AG09309 (cell line): ENCODE measurements around the gene MYBBP1A.

Experiments used
- DNase-seq: peaks from one replicate; pipeline ENCODE4 v3.0.0-alpha.2; 2010; ENCODE audit warnings: low read depth
- H3K4me3 ChIP-seq: 2 replicates; pipeline ENCODE4 v1.5.1; 2011; ENCODE audit warnings: mild to moderate bottlenecking, low read depth, low read length, moderate library complexity; ENCODE audit not compliant: control insufficient read depth
- CTCF ChIP-seq: IDR thresholded peaks from 2 replicates; pipeline ENCODE4 v1.5.1; 2011; ENCODE audit warnings: mild to moderate bottlenecking, low read depth, low read length, inconsistent platforms; ENCODE audit not compliant: insufficient read depth, control insufficient read depth; ENCODE audit errors: missing control alignments

MYBBP1A gene

DNA sequence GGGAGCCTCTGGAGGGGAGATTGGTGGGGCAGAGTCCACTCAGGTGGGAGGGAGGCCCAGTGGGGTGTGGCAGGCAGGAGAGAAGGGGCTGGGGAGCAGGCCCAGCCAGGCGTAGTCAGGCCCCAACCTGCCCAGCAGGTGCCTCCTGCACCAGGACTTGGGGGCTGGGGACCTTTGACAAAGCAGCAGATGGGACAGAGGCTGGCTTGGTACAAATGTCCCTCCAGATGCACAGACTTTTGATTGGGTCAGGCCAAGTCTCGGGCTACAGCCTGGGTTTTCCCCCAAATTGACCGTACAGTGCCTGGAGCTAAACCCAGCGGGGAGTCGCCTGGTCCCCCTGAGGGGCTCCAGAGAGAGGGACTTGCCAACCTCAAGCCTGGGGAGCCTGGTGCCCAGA is 4.8 kb upstream of the MYBBP1A start:
- no peak for TF ChIP-seq CTCF
- no peak overlapping the region for H3K4me3 ChIP-seq
- no peak for DNase-seq

DNA sequence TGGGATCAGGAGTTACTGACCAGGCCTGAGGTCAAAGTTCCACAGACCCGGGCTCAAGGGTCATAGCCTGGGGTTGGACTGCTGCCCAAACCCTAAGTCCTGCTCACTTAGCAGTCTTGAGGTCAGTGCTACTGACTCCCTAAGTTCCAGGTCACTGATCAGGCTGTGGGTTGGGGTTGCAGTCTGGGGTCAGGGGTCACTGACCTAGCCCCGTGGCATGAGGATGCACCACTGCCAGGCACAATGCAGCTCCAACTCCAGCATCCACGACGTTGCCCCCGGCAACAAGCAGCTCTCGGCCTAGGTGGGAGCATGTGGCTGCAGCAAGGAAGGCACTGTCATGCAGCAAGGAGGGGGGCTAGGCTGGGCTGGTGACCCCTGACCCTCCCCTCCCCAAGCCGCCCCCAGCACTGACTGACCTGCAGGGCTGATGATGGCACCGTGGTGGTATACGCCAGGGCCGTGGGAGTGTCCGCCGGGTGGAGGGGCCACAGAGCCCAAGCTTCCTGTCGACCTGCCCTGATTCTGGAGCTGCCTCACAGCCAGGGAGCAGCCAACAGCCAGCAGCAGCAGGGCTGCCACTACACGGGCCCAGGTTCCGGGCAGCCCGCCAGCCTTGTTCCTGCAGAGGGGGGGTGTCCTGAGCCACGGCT is 4.1 kb upstream of the MYBBP1A start:
- H3K4me3 ChIP-seq = no peak overlapping the region
- DNase-seq = no peak
- no peak for TF ChIP-seq CTCF

DNA sequence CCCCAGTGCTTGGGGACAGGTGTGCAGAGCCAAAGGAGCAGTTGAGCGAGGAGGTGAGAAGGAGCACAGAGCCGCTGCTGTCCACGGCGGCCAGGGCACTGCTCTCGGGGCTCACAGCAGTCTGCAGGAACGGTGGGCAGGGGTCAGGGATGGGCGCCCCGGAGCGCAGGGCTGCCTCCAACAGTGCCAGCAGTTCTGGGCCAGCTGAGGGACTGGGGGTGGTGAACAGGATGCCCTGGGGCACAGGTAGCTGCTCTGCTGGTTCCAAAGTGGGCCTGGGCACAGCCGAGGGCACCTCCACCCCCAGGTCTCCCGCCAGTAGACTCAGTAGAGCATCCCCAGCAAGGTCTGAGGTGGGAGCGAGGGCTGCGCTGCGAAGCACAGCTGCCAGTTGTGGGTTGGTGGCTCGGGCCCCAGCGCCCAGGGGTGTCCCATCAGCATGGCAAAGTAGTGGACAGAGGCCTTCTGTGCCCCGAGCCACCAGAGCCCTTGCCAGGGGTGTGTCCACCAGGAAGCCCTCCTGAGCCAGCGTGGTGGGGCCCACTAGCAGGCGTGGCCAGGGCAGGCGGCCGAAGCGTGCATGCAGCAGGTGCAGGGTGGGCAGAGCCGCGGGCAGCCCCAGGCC is 3.3 kb upstream of the MYBBP1A start:
- no peak overlapping the region for H3K4me3 ChIP-seq
- DNase-seq = no peak
- no peak for TF ChIP-seq CTCF

- no peak for TF ChIP-seq CTCF
- no peak overlapping the region for H3K4me3 ChIP-seq
- DNase-seq = no peak
These were observed 2.6 kb upstream of the MYBBP1A start for GRCh38 chr17:4557626-4558346.

DNA sequence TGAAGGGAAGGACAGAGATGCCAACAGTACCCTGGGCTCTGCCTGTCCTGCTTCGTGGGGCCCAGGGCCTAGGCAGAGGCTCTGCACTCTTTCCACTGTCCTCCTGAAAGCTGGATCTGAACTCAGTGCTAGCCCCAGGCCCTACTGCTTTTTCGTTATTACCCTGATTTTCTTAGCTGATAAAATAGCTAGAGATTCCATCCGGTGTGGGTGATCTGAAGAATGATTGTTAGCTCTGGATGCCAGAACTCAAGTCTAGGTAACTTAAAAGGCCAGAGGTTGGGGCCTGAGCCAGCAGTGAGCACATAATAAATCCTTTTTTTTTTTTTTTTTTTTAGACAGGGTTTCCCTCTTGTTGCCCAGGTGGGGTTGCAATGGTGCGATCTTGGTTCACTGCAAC is 1.8 kb upstream of the MYBBP1A start:
- TF ChIP-seq CTCF = no peak
- H3K4me3 ChIP-seq = no peak overlapping the region
- DNase-seq = no peak

DNA sequence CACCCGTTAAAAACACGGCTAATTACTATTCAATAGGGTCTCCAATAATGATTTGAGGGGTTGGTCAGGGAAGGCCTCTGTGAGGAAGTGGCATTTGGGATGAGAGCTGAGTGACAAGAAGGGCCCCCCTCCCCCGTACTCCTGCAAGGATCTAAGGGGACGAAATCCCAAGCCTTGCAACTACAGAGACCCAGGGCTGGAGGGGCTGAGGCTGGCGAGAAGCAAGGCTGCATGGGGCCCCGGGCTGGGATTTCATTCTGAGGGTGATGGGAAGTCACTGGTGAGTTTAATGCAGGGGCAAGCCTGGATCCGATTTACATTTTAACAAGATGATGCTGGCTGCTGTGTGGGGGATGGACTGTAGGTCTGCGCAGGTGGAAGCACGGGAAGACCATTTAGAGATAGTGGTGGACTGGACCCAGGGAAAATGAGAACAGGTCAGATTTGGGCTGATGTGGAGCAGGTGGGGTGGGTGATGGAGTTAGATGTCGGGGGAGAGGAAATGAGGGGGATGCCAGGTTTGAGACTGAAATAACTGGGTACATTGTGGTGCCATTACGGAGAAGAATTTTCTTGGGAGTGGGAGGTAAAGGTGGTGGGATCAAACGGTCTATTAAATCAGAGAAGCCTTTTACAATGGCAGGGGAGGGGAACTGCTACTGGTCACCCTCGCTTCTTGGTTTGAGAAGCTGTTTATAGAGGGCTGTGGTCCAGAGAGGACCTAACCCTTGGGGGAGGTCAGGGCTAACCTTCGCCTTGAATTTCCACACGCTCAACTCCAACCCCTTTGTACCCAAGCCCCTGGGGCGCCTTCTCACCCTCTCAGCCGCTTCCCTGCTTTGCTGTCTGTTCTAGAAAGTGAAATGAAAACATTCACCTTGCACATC is 932 bp upstream of the MYBBP1A start:
- peak overlapping the region; percentile 93 for H3K4me3 ChIP-seq
- no peak for TF ChIP-seq CTCF
- DNase-seq = no peak
